ENCODE results near the gene EIF1.

Gene EIF1

DNA sequence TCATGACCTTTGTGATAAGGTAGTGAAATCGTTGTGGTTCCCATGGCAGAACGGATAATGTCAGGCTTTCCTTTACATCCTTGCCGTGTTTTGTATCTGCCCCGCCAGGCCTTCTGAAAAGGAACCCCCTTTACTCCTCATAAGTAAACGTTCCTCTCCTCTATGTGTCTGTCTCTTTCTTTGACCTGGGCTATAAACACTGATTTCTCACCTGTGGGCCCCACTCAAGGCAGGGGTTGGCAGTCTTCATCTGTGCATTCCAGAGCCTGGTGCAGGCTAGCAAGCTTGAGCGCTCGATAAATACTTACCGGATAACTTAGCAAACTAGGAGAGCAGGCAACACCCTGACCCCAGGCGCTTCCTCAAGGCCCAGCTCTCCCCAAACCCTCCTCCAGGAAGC is 53.0 kb downstream of the EIF1 start:
- H3K4me3 ChIP-seq (ENCODE audit: control insufficient read depth, low read depth, low read length): no peak overlapping the region
- DNase-seq (ENCODE audit: low read depth): no peak
- TF ChIP-seq, protein P1, sequence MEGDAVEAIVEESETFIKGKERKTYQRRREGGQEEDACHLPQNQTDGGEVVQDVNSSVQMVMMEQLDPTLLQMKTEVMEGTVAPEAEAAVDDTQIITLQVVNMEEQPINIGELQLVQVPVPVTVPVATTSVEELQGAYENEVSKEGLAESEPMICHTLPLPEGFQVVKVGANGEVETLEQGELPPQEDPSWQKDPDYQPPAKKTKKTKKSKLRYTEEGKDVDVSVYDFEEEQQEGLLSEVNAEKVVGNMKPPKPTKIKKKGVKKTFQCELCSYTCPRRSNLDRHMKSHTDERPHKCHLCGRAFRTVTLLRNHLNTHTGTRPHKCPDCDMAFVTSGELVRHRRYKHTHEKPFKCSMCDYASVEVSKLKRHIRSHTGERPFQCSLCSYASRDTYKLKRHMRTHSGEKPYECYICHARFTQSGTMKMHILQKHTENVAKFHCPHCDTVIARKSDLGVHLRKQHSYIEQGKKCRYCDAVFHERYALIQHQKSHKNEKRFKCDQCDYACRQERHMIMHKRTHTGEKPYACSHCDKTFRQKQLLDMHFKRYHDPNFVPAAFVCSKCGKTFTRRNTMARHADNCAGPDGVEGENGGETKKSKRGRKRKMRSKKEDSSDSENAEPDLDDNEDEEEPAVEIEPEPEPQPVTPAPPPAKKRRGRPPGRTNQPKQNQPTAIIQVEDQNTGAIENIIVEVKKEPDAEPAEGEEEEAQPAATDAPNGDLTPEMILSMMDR (IDR thresholded peaks at IDR 0.05; ENCODE audit: control insufficient read depth, insufficient read depth, low read depth, low read length, missing control alignments): no peak

All from AG09309 (cell line).